GM12878 (cell line): Measurements from ENCODE around the gene PSORS1C2. TPM values are rescaled to one million over a fixed set of nuclear protein-coding genes. Genes with fewer than 3 reads are reported as not detected.
A peak's percentile ranks its signal among the peaks of the same experiment; 100 is the strongest.
"Not testable (repeated sequence)": the region's sequence is repeated elsewhere in the genome, so short reads cannot be mapped to it uniquely, and the experiment has no call there.

Experiments used
- ATAC-seq: fragments of 200-7000 bp; cut with Tn5 transposase; 3 replicates; pipeline ENCODE4 v1.9.1; 2020; ENCODE audit warnings: mild to moderate bottlenecking, moderate library complexity
- BruUV-seq: library from RNA; stranded (reverse); fragments of 400-500 nt; replicated peaks from 2 replicates; lab custom pipeline; 2021; lab: Mats Ljungman, UMichigan
- CTCF ChIA-PET: fragments of 300-600 bp; sonication (Branson Sonifier 250); formaldehyde crosslinking; extraction: SDS; loops from one replicate; lab custom pipeline; 2021; ENCODE audit warnings: inconsistent platforms; lab: Yijun Ruan, JAX
- POLR2A ChIA-PET: fragments of 350-600 bp; formaldehyde crosslinking; extraction: SDS; loops from one replicate; lab custom pipeline; 2021; ENCODE audit warnings: inconsistent platforms; lab: Charles Lee
- RAD21 ChIA-PET: fragments of 300-600 bp; sonication (Branson Sonifier 250); formaldehyde crosslinking; loops from one replicate; lab custom pipeline; 2023; ENCODE audit warnings: antibody characterized with exemption; ENCODE audit not compliant: unreplicated experiment; lab: Charles Lee
- SMC1A ChIA-PET: fragments of 300-600 bp; sonication (Branson Sonifier 250); formaldehyde crosslinking; loops from one replicate; lab custom pipeline; 2023; ENCODE audit not compliant: unreplicated experiment, uncharacterized antibody; lab: Charles Lee
- DNase-seq: peaks from one replicate; pipeline ENCODE4 v3.0.0-alpha.2; 2011; ENCODE audit warnings: low read depth, low spot score
- FAIRE-seq: peaks from 3 replicates; lab custom pipeline; 2011; peaks lifted over from hg19 to GRCh38; lab: Jason Lieb, UNC
- H2AFZ ChIP-seq: 2 replicates; pipeline ENCODE4 v1.6.0; 2011; ENCODE audit warnings: low read depth, low read length, control low read depth; ENCODE audit not compliant: control insufficient read depth
- H3K27ac ChIP-seq: 2 replicates; pipeline ENCODE4 v1.5.1; 2011; ENCODE audit warnings: control low read depth; ENCODE audit not compliant: control insufficient read depth, insufficient read depth
- H3K27me3 ChIP-seq, 2 experiments: replicated peaks in 1 of 2; 2 replicates each; pipeline versions ENCODE4 v1.6.0 to v1.6.1; 2011; ENCODE audit warnings: low read length in 1 of 2; ENCODE audit not compliant: control insufficient read depth in 2 of 2, insufficient read depth in 2 of 2
- H3K36me3 ChIP-seq, 2 experiments: 2 replicates each; pipeline ENCODE4 v1.5.1; 2011; ENCODE audit warnings: low read length in 1 of 2; ENCODE audit not compliant: control insufficient read depth in 2 of 2, insufficient read depth in 2 of 2
- H3K4me1 ChIP-seq: 2 replicates; pipeline ENCODE4 v1.6.1; 2011; ENCODE audit warnings: mild to moderate bottlenecking, low read length, moderate library complexity, mixed read lengths; ENCODE audit not compliant: control insufficient read depth, insufficient read depth
- H3K4me2 ChIP-seq: 2 replicates; pipeline ENCODE4 v1.6.0; 2011; ENCODE audit warnings: control low read depth; ENCODE audit not compliant: control insufficient read depth, insufficient read depth
- H3K4me3 ChIP-seq: fragments of 200-600 bp; sonication (generic); 2 replicates; pipeline ENCODE4 v1.5.1; 2016
- H3K79me2 ChIP-seq: 2 replicates; pipeline ENCODE4 v1.6.0; 2011; ENCODE audit warnings: low read length; ENCODE audit not compliant: control insufficient read depth, insufficient read depth
- H3K9ac ChIP-seq: 2 replicates; pipeline ENCODE4 v1.8.0; 2011; ENCODE audit warnings: low read length, control low read depth, mixed read lengths; ENCODE audit not compliant: control insufficient read depth, insufficient read depth
- H3K9me3 ChIP-seq: replicated peaks from 3 replicates; pipeline ENCODE4 v1.5.1; 2011; ENCODE audit warnings: mild to moderate bottlenecking, low read length; ENCODE audit not compliant: control insufficient read depth, insufficient read depth
- H4K20me1 ChIP-seq: 2 replicates; pipeline ENCODE4 v1.6.0; 2011; ENCODE audit not compliant: control insufficient read depth, insufficient read depth
- ATF7 ChIP-seq: fragments of 450-650 bp; IDR thresholded peaks from 2 replicates; pipeline ENCODE4 v1.6.1; 2016; ENCODE audit warnings: low read depth, mild to moderate bottlenecking
- BACH1 ChIP-seq: fragments of 450-650 bp; IDR thresholded peaks from 2 replicates; pipeline ENCODE4 v1.6.1; 2017; ENCODE audit warnings: mild to moderate bottlenecking, borderline replicate concordance
- BHLHE40 ChIP-seq, 2 experiments: fragments of 450-650 bp in 1 of 2; IDR thresholded peaks; 2 replicates each; pipeline ENCODE4 v1.6.1; 2011 to 2017; ENCODE audit warnings: low read depth in 2 of 2, borderline replicate concordance in 1 of 2, improper control_type of control experiment in 1 of 2, low read length in 1 of 2, mild to moderate bottlenecking in 1 of 2
- DPF2 ChIP-seq: fragments of 450-650 bp; IDR thresholded peaks from 2 replicates; pipeline ENCODE4 v1.6.1; 2017; ENCODE audit warnings: mild to moderate bottlenecking
- EED ChIP-seq: sonication (generic); IDR thresholded peaks from 2 replicates; pipeline ENCODE4 v1.6.1; 2016; ENCODE audit warnings: antibody characterized with exemption, low read depth
- EGR1 ChIP-seq, 2 experiments: IDR thresholded peaks; 1 replicate in 1 of 2; 2 replicates in 1 of 2; pipeline ENCODE4 v1.6.1; 2011 to 2012; ENCODE audit warnings: low read depth in 2 of 2, low read length in 2 of 2, borderline replicate concordance in 1 of 2, mild to moderate bottlenecking in 1 of 2, moderate library complexity in 1 of 2
- HDGF ChIP-seq: fragments of 450-650 bp; IDR thresholded peaks from 2 replicates; pipeline ENCODE4 v1.6.1; 2016; ENCODE audit warnings: antibody characterized with exemption
- IKZF1 ChIP-seq: fragments of 450-650 bp; conservative IDR thresholded peaks from 2 replicates; pipeline ENCODE4 v1.6.1; 2017; ENCODE audit warnings: antibody characterized with exemption, mild to moderate bottlenecking
- IKZF2 ChIP-seq, 2 experiments: fragments of 450-650 bp; IDR thresholded peaks; 2 replicates each; pipeline ENCODE4 v1.6.1; 2017; ENCODE audit warnings: mild to moderate bottlenecking in 2 of 2, moderate library complexity in 2 of 2
- MEF2A ChIP-seq: IDR thresholded peaks from 2 replicates; pipeline ENCODE4 v1.6.1; 2011; ENCODE audit warnings: low read depth, mild to moderate bottlenecking, low read length, moderate library complexity; ENCODE audit not compliant: insufficient read depth
- MTA2 ChIP-seq: fragments of 450-650 bp; IDR thresholded peaks from 2 replicates; pipeline ENCODE4 v1.6.1; 2016; ENCODE audit warnings: low read depth, mild to moderate bottlenecking, moderate library complexity
- NBN ChIP-seq: fragments of 450-650 bp; IDR thresholded peaks from 2 replicates; pipeline ENCODE4 v1.6.1; 2016
- NR2F1 ChIP-seq: fragments of 450-650 bp; conservative IDR thresholded peaks from 2 replicates; pipeline ENCODE4 v1.6.1; 2017; ENCODE audit warnings: mild to moderate bottlenecking
- POLR2A ChIP-seq: IDR thresholded peaks from 2 replicates; pipeline ENCODE4 v1.6.1; 2011; ENCODE audit warnings: low read depth, mild to moderate bottlenecking, low read length
- POLR2AphosphoS5 ChIP-seq: IDR thresholded peaks from 2 replicates; pipeline ENCODE4 v1.6.1; 2011; ENCODE audit warnings: mild to moderate bottlenecking, low read length, inconsistent platforms
- POU2F2 ChIP-seq: IDR thresholded peaks from 3 replicates; pipeline ENCODE4 v1.6.1; 2011; ENCODE audit warnings: low read depth, mild to moderate bottlenecking, low read length, borderline replicate concordance
- RAD51 ChIP-seq: fragments of 450-650 bp; IDR thresholded peaks from 2 replicates; pipeline ENCODE4 v1.6.1; 2016; ENCODE audit warnings: moderate library complexity, mild to moderate bottlenecking, inconsistent platforms
- RUNX3 ChIP-seq: IDR thresholded peaks from 2 replicates; pipeline ENCODE4 v1.6.1; 2012; ENCODE audit warnings: low read length, inconsistent platforms
- TCF12 ChIP-seq: IDR thresholded peaks from 2 replicates; pipeline ENCODE4 v1.6.1; 2011; ENCODE audit warnings: low read depth, mild to moderate bottlenecking, low read length
- TCF3 ChIP-seq: IDR thresholded peaks from 2 replicates; pipeline ENCODE4 v1.6.1; 2012; ENCODE audit warnings: low read depth, mild to moderate bottlenecking, low read length, borderline replicate concordance; ENCODE audit not compliant: insufficient read depth
- WGBS: methylation state at CpG from one replicate; pipeline ENCODE4 v1.1.6; 2016; ENCODE audit warnings: low lambda C conversion rate; ENCODE audit not compliant: insufficient replicate concordance, insufficient coverage; ENCODE audit errors: missing lambda C conversion rate; 5-methylcytosine and 5-hydroxymethylcytosine counted together
- in situ Hi-C: fragments of 300-500 bp; cut with MboI; formaldehyde crosslinking; loops from 9 replicates; pipeline ENCODE4 v1.14.3; 2018; ENCODE audit warnings: mixed read lengths
- intact Hi-C: fragments of 100-400 bp; cut with micrococcal nuclease; formaldehyde crosslinking; loops from one replicate; pipeline ENCODE4 v1.14.2; 2022; ENCODE audit not compliant: unreplicated experiment
- polyA plus RNA-seq, 11 experiments: library from polyadenylated mRNA; depleted of rRNA in 4 of 11; unstranded in 6 of 11; stranded (reverse) in 5 of 11; fragments of >200 nt; fragmentation: Nextera tagmentation in 4 of 11; fragmentation: Illumina TruSeq in 1 of 11; extraction: Ambion mirVana in 4 of 11; extraction: Trizol in 1 of 11; gene quantifications; 1 replicate in 1 of 11; 2 replicates in 10 of 11; pipeline versions ENCODE4 v1.2.1 to v1.2.3, GENCODE V29; 2011 to 2016; ENCODE audit warnings: inconsistent platforms in 2 of 11, missing spikeins in 2 of 11, low read depth in 1 of 11
- total RNA-seq, 4 experiments: library from RNA; depleted of rRNA in 3 of 4; stranded (reverse); fragments of >200 nt in 3 of 4; fragmentation: Illumina TruSeq in 1 of 4; extraction: Trizol in 1 of 4; gene quantifications; 2 replicates each; pipeline versions ENCODE4 v1.2.1 to v1.2.3, GENCODE V29; 2013 to 2021
- TF ChIP-seq, protein P1 (sequence below): fragments of 450-650 bp; IDR thresholded peaks from 2 replicates; pipeline ENCODE4 v1.6.1; 2016; ENCODE audit warnings: mild to moderate bottlenecking
- TF ChIP-seq, protein P2 (sequence below): fragments of 450-650 bp; IDR thresholded peaks from 2 replicates; pipeline ENCODE4 v1.6.1; 2017; ENCODE audit warnings: low read depth, mild to moderate bottlenecking, moderate library complexity

PSORS1C2 gene
- total and polyA plus RNA-seq, 10 of the 15 experiments (the other 5 are each of a cell fraction or from before 2014, with no cell fraction given): not detected

DNA sequence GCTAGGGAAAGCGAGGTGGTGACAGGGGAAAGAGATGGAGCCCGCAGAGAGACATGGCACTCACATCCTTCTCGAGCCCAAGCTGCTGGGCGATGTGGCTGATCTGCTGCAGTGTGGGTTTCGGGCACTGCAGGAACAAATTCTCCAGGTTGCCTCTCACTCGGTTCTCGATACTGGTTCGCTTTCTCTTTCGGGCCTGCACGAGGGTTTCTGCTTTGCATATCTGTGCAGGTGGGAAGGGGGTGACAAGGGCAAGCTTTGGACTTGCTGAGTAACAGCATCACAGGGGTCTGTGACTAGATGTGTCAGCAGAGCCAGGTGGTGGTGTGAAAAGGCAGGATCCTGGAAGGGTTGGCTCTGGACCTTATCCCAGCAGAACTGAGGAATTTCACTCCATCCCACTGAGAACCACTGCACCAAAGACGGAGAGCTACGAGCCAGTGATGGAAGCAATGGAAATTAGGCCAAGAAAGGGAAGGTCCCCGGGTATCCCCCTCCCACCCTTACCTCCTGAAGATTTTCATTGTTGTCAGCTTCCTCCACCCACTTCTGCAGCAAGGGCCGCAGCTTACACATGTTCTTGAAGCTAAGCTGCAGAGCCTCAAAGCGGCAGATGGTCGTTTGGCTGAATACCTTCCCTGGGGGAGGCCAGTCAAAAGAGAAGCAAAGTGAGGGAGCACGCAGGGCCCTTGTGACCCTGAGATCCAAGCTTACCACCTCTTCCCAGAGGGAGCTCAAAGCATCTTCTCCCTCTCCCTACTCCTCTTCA is 26.4 kb upstream of the PSORS1C2 start:
- in situ Hi-C loops, H3K9ac ChIP-seq: not testable (repeated sequence)
- peak; percentile 72 for TF ChIP-seq IKZF1
- TF ChIP-seq POLR2A: peak; percentile 76
- 0 out of 2 replicates have a peak, but pooled peaks have one; percentile 20 for TF ChIP-seq ATF7
- peak; percentile 54 to 61 for TF ChIP-seq IKZF2 (IDR thresholded peaks at IDR 0.05)
- peak in 1 of 2 experiments; percentile 82; a peak in 3 of 4 replicates for TF ChIP-seq BHLHE40 (IDR thresholded peaks at IDR 0.05; ENCODE audit: borderline replicate concordance in 1 of 2, low read depth in 2 of 2, low read length in 1 of 2)
- peak; percentile 86 for TF ChIP-seq HDGF
- peak; percentile 51; the same call in 1 of the 2 replicates for TF ChIP-seq RAD51
- peak in 1 of 2 experiments; percentile 12; a peak in 1 of 3 replicates for TF ChIP-seq EGR1 (IDR thresholded peaks at IDR 0.05; ENCODE audit: borderline replicate concordance in 1 of 2, low read depth in 2 of 2, low read length in 2 of 2)
- peak; percentile 21; the same call in 1 of the 2 replicates for TF ChIP-seq RUNX3
- peak; percentile 69; the same call in 1 of the 2 replicates for TF ChIP-seq POLR2AphosphoS5
- 0 out of 2 replicates have a peak, but pooled peaks have one; percentile 32 for TF ChIP-seq MEF2A
- TF ChIP-seq, protein P1, sequence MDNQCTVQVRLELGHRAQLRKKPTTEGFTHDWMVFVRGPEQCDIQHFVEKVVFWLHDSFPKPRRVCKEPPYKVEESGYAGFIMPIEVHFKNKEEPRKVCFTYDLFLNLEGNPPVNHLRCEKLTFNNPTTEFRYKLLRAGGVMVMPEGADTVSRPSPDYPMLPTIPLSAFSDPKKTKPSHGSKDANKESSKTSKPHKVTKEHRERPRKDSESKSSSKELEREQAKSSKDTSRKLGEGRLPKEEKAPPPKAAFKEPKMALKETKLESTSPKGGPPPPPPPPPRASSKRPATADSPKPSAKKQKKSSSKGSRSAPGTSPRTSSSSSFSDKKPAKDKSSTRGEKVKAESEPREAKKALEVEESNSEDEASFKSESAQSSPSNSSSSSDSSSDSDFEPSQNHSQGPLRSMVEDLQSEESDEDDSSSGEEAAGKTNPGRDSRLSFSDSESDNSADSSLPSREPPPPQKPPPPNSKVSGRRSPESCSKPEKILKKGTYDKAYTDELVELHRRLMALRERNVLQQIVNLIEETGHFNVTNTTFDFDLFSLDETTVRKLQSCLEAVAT: 0 out of 2 replicates have a peak, but pooled peaks have one; percentile 52
- TF ChIP-seq NR2F1: peak; percentile 70
- 0 out of 2 replicates have a peak, but pooled peaks have one; percentile 53 for TF ChIP-seq TCF3
- TF ChIP-seq NBN: peak; percentile 74; the same call in 1 of the 2 replicates
- TF ChIP-seq POU2F2: peak; percentile 93
- peak; percentile 49; the same call in 1 of the 2 replicates for TF ChIP-seq BACH1
- peak; percentile 62 for TF ChIP-seq EED
- TF ChIP-seq, protein P2, sequence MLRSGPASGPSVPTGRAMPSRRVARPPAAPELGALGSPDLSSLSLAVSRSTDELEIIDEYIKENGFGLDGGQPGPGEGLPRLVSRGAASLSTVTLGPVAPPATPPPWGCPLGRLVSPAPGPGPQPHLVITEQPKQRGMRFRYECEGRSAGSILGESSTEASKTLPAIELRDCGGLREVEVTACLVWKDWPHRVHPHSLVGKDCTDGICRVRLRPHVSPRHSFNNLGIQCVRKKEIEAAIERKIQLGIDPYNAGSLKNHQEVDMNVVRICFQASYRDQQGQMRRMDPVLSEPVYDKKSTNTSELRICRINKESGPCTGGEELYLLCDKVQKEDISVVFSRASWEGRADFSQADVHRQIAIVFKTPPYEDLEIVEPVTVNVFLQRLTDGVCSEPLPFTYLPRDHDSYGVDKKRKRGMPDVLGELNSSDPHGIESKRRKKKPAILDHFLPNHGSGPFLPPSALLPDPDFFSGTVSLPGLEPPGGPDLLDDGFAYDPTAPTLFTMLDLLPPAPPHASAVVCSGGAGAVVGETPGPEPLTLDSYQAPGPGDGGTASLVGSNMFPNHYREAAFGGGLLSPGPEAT: peak; percentile 81
- TF ChIP-seq DPF2: 0 out of 2 replicates have a peak, but pooled peaks have one; percentile 33
- 0 out of 2 replicates have a peak, but pooled peaks have one; percentile 45 for TF ChIP-seq TCF12
- TF ChIP-seq MTA2: 0 out of 2 replicates have a peak, but pooled peaks have one; percentile 9
- TF ChIP-seq, all 136 proteins: peak for 22; not testable (repeated sequence) for 114
- SMC1A ChIA-PET: interaction anchor here (0.7 to 2.5 kb wide), 11 partner anchors 9 to 36 kb away, joined by 3 to 18 read pairs (median 4); partner anchors contain the start of gene PSORS1C2
- Histone ChIP-seq H3K79me2 (peaks cover 16% of the 10 kb centered on the region), H3K36me3 (peaks cover 8 to 12% of the 10 kb centered on the region in 2 experiments), H3K27ac (peak overlapping the region; percentile 37), H2AFZ (peak overlapping the region; percentile 59), H3K4me2 (peak overlapping the region; percentile 44), H3K4me3 (peak overlapping the region; percentile 49), H3K4me1 (peaks cover 32% of the 10 kb centered on the region)
- H3K27me3 ChIP-seq, H4K20me1 ChIP-seq, H3K9me3 ChIP-seq, DNase-seq, intact Hi-C loops, BruUV-seq: not testable (repeated sequence)
- FAIRE-seq (peak; percentile 90), ATAC-seq (peak; percentile 89)
- POLR2A ChIA-PET: interaction anchor here (0.6 to 2.3 kb wide), 8 partner anchors 8 to 29 kb away, joined by 3 to 9 read pairs (median 4); no protein-coding TSS in a partner anchor
- CTCF ChIA-PET: interaction anchor here (0.8 to 2.4 kb wide), 14 partner anchors 9 to 201 kb away, joined by 3 to 10 read pairs (median 3); partner anchors contain the start of gene PSORS1C2
- WGBS: 8% methylated on average over 17 of the region's 17 CpGs
- RAD21 ChIA-PET: interaction anchor here (0.7 to 1.8 kb wide), 8 partner anchors 10 to 201 kb away, joined by 3 to 10 read pairs (median 4); no protein-coding TSS in a partner anchor
